NCI-H524 (cell line): ENCODE measurements around the gene IFNAR2.
A peak's percentile ranks its signal among the peaks of the same experiment; 100 is the strongest.
"Not testable (repeated sequence)": the region's sequence is repeated elsewhere in the genome, so short reads cannot be mapped to it uniquely, and the experiment has no call there.

Source experiments
- DNase-seq, 2 experiments: peaks; one replicate each; lab custom pipeline; 2025; lab: John Stamatoyannopoulos, UW

The IFNAR2 gene

GRCh38 chr21:33244082-33244778 lies 14.5 kb downstream of the IFNAR2 start:
- DNase-seq = no peak

DNA sequence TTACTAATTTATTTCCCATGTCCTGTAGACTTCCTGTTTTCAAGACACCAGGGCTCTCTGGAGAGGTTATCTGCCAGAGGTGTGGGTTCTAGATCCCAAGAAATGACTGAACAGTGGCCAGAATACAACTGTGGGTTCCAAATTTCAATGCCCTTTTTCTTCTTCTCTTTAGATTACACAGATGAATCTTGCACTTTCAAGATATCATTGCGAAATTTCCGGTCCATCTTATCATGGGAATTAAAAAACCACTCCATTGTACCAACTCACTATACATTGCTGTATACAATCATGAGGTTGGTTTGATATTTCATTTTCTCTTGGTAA lies 15.0 kb downstream of the IFNAR2 start:
- DNase-seq = no peak

DNA sequence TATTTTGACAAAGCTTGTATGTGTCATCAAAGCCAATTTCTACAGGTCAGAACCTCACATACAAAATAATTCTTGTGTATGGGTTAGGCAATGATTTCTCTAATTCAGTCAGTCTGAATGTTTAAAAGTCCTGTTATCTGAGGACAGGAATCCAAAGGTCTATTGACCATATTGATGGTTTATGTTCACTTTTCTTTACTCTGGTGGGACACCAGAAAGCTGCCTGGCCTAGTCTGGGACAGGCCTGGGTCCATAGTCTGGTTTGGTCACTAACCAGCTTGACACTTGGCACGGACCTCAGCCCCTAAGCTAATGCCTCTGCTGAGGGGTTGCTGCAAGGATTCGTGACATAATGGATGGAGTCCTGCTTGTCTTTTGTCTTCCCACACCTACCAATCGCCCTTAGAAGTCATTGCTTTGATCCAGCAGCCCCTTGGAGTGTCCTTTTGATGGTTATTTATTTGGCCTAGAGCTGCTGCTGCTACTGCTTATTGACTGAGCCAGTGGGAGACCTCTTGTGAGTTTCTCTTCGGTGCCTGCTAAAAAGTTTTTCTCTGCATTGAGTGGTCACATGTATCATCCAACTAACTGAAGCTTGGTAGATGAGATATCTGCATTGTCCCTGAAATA lies 15.7 kb downstream of the IFNAR2 start:
- no peak for DNase-seq

GRCh38 chr21:33246506-33246905 lies 16.8 kb downstream of the IFNAR2 start:
- no peak for DNase-seq

DNA sequence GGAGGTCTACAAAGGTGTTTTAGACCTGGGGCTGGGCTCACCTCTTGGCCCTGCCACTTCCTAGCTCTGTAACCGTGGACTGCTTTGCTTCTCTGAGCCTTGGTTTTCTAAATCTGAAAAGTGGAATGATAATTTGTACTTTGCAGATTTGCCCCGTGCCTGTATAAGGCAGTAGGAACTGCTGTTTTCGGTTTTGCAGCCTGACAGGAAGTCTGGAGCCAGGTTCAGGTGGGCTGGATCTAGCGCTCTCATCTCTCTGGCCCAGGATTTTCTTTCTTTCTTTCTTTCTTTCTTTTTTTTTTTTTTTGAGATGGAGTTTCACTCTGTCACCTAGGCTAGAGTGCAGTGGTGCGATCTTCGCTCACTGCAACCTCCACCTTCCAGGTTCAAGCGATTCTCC lies 17.2 kb downstream of the IFNAR2 start:
- no peak for DNase-seq

DNA sequence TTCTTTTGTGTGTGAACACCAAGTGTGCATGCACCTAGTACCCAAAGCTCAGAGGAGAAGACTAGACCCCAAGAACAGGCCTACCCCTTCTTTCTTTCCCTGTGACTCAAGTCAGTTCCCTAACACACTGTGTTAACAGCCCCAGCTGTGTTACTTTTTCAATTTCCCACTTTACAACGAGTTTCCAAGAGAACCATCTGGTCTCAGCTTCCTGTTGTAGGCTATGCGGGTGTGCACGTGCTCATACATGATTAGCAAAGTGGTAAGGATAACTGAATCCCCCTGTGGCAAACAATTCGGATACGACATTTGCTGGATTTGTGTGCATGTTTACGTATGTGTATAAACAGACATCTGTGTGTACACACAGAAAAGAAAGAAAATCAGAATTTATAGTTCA lies 17.9 kb downstream of the IFNAR2 start:
- DNase-seq = peak in 1 of 2 experiments; percentile 31

- DNase-seq = no peak
Measured at GRCh38 chr21:33249331-33250002, 19.7 kb downstream of the IFNAR2 start.

DNA sequence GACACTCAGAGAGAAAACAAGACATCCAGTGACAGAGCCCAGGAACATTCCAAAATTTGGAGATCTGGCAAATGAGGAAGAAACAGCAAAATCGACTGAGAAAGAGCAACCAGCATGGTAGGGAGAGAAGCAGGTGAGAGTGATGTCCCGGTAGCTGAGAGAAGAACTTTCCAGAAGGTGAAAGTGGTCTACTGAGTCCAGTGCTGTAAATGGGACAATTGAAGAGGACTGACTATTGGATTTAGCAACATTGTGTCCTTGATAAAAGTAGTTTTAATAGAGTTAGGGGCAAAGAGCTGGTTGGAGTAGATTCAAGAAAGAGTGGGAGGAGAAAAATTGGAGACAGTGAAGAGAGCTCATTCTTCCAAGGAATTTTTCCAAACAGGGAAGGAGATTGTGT lies 21.4 kb downstream of the IFNAR2 start:
- no peak for DNase-seq

DNA sequence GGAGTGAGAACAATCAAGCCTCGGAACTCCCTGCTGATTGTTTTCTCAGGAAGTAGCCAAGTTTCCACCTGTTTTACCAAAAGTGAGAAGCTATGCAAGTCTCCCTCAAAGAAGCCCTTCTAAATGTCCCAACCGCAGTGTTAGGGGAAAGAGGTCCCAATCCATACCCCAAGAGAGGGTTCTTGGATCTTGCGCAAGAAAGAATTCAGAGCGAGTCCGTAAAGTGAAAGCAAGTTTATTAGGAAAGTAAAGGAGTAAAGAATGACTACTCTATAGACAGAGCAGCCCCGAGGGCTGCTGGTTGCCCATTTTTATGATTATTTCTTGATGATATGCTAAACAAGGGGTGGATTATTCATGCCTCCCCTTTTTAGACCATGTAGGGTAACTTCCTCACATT lies 23.6 kb downstream of the IFNAR2 start:
- DNase-seq = not testable (repeated sequence)

DNA sequence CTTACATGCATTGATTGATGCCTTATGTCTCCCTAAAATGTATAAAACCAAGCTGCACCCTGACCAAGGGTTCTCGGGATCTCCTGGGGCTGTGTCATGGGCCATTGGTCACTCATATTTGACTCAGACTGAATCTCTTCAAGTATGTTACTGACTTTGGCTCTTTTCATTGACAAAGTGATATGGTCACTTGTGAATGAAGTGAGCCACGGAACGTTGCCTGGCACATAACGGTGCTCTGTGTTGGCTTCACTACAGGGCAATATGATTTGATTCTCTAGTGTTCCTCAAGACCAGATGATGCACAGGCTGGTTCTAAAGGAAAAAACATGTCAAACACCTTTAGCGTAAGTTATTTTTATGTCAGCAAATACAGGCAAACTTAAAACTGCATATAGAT lies 25.0 kb downstream of the IFNAR2 start:
- DNase-seq = no peak

DNA sequence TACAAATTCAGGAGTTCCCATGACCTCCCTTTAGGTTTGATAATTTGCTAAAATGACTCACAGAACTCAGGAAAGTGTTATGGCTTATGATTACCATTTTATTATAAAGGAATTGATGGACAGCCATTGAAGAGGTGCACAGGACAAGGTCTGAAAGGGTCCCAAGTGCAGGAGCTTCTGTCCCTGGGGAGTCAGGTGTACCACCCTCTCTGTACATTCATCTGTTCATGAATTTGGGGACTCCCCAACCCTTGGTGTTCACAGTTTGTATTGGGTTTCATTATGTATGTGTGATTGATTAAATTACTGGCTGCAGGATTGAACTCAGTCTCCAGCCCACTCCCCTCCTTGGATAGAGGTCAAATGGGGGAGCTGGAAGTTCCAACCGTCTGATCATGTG lies 25.7 kb downstream of the IFNAR2 start:
- DNase-seq = no peak

- DNase-seq = no peak
Measured at GRCh38 chr21:33256019-33256418, 26.3 kb downstream of the IFNAR2 start.

DNA sequence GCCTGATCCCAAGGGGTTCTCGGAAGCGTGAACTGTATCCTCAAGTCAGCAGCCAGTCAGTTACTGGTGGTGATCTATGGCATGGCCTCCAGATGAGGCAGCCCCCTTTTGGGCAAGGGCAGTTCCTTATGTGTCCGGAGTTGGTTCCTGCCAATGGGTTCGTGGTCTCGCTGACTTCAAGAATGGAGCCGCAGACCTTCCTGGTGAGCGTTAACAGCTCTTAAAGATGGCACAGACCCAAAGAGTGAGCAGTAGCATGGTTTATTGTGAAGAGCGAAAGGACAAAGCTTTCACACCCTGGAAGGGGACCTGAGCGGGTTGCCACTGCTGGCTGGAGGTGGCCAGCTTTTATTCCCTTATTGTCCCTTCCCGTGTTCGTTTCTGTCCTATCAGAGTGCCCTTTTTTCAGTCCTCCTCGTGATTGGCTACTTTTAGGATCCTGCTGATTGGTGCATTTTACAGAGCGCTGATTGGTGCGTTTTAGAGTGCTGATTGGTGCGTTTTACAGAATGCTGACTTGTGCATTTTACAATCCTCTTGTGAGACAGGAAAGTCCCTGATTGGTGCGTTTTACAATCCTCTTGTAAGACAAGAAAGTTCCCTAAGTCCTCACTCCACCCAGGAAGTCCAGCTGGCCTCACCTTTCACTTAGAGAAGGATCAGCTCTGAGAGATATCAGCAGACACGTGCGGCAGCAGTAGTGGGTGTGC lies 27.5 kb downstream of the IFNAR2 start:
- DNase-seq = no peak

DNA sequence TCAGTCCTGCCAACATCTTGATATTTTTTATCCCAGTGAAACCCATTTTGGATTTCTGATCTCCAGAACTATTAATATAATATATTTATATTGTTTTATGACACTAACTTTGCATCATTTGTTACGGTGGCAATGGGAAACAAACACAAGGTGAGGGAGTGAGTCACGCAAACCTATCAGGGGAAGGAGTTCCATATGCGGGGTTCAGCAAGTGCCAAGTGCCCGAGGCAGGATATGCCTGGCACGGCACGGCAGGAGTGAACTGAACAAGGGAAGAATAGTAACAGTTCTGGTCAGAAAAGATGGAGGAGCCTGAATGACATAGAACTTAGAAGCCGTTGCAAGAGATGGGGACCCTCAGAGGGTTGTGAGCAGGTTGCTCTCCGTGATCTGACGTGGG lies 28.7 kb downstream of the IFNAR2 start:
- DNase-seq = no peak

GRCh38 chr21:33259428-33259827 lies 29.7 kb downstream of the IFNAR2 start:
- no peak for DNase-seq

- no peak for DNase-seq
Measured at GRCh38 chr21:33259995-33260394, 30.3 kb downstream of the IFNAR2 start.

GRCh38 chr21:33261635-33262034 lies 31.9 kb downstream of the IFNAR2 start:
- no peak for DNase-seq

DNA sequence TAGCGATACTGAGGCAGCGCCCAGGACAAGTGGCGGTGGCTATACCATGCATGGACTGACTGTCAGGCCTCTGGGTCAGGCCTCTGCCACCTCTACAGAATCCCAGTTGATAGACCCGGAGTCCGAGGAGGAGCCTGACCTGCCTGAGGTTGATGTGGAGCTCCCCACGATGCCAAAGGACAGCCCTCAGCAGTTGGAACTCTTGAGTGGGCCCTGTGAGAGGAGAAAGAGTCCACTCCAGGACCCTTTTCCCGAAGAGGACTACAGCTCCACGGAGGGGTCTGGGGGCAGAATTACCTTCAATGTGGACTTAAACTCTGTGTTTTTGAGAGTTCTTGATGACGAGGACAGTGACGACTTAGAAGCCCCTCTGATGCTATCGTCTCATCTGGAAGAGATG lies 33.2 kb downstream of the IFNAR2 start:
- DNase-seq = no peak

GRCh38 chr21:33264561-33264960 lies 34.8 kb downstream of the IFNAR2 start:
- no peak for DNase-seq

DNA sequence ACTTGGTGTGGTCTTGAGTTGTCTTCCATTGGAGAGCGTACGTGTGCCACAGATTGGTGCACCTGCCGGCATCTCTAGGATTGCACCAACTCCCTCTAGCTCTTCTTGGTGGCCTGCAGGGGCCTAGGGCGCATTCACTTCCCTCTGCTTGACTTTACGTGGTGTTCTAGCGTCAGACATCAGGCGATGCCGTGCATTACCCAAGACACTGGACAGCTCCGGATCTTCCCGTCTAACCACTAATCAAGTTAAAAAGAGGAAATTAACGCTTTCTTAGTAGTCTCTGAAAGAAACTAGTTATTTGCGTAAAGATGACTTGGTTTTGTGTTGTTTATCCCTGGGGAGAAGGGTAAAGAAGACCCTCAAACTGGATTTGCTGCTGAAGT lies 35.9 kb downstream of the IFNAR2 start:
- peak in 1 of 2 experiments; percentile 19 for DNase-seq

- DNase-seq = peak; percentile 84 to 85
Measured at GRCh38 chr21:33266050-33266788, 36.5 kb downstream of the IFNAR2 start, which contains the start of gene IL10RB. TSS of gene IL10RB (plus strand) at chr21:33266367. CDS start at chr21:33266466, 99 bp downstream.

GRCh38 chr21:33266789-33267135 lies 37.0 kb downstream of the IFNAR2 start:
- DNase-seq = no peak
